Measurements from ENCODE around the gene RPL21.
"Not testable (repeated sequence)": the region's sequence is repeated elsewhere in the genome, so short reads cannot be mapped to it uniquely, and the experiment has no call there.

The RPL21 gene

DNA sequence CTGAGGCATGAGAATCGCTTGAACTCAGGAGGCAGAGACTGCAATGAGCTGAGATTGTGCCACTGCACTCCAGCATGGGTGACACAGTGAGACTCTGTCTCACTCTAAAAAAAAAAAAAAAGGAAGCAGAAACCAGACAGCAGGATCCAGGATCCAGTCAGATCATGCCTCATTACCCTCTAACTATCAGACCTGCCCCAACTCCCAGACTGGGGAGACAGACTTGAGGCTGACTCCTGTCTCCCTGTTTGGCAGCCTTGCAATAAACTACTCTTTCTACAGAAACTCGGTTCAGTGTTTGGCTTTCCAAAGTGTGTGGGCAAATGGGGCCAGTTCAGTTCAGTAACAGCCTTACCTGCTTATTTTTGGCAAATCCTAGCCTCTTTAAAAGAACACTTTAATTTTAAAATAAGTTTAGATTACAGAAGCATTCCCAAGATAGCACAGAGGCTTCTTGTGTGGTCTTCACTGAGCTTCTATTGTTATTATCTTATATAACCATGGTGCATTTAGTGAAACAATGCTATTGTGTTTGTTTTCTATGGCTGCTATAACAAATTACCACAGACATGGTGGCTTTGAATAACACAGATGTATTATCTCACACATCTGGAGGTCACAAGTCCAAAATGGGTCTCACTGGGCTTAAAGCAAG, 37.8 kb downstream of the RPL21 start:
- no peak for DNase-seq (ENCODE audit: low spot score)

DNA sequence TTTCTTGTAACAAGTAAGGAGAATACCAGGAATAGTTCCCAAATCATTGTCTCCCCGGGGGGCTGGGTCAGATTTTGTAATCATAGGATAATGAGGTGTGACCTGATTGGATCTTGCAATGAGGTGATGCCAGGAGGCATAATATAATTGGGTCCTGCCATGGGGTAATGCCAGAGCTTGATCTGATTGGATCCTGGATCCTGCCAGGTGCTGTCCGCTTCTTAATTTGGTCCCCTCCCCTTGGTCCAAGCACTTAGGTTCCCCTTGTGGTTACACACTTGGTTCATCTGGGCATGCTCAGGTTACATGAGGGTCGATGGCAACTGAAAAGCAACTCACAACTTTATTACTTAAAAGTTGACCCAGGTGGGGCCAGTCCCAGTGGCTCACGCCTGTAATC, 39.4 kb downstream of the RPL21 start:
- no peak for DNase-seq (ENCODE audit: low spot score)

DNA sequence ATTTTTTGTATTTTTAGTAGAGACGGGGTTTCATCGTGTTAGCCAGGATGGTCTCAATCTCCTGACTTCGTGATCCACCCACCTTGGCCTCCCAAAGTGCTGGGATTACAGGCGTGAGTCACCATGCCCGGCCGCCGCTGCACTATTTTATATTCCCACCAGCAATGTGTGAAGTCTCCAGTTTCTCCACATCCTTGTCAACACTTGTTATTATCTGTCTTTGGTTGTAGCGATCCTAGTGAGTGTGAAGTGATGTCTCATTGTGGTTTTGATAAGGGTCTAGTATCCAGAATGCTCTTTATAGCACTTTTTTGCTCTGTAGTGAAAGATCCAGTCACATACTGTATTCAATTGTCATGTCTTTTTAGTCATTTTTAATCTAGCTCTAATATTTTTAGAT, 40.6 kb downstream of the RPL21 start:
- DNase-seq (ENCODE audit: low spot score): not testable (repeated sequence)

DNA sequence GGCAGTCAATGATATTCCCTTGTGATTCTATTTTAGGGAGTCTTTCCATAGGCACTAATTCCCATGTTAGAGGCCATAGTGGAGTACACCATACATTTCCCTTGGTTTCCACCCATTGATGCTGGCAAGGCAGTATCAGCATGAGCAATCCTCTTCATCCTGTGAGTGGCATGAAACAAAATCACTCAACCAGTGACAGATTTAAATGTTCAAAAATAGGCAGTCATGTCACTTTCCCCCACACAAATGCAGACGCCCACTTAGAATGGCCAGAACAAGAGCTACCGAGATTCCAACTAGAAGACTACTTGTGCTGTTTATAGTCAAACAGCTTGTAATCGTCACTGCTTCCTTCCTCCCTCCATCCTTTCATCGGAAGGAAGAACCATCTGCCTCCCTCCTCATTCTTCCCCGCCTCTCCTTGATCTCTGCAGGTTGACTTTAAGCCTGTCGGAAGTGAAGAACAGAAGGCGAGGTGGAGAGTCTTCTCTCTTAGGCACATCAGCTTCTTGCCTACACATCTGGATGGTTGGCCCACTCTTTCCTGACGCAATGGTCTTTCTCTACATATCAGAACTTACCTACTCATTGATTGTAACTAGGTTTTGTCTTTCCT, 41.8 kb downstream of the RPL21 start:
- DNase-seq (ENCODE audit: low spot score): no peak

DNA sequence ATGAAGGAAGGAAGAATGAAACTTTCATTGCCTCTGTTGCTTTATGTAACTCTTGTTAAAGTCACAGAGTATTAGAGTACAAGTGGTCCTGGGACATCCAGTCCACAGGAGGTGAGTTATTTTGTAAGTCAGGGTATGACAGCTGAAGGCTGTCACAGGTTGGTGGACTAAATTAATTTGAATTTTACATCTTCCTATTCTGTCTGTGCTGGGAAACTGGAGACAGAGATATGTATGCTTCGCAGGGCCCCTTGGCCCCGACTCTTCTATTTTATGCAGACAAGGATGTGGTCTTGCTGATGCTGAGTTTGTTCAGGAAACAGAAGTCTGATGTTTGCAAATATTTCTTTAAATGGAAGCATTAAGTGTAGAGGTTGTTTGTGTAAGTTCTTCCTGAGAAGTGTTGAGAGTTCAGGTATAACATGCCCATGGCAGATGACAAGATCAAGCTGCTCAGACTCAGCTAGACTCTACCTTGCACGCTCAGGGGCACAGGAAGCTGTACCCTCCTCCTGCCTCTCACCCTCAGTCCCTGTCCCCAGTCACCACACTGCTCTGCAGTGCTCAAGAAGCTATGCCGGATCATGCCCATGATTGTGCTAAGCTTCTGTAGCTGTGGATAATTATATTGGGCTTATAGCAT, 42.6 kb downstream of the RPL21 start:
- DNase-seq (ENCODE audit: low spot score): no peak

DNA sequence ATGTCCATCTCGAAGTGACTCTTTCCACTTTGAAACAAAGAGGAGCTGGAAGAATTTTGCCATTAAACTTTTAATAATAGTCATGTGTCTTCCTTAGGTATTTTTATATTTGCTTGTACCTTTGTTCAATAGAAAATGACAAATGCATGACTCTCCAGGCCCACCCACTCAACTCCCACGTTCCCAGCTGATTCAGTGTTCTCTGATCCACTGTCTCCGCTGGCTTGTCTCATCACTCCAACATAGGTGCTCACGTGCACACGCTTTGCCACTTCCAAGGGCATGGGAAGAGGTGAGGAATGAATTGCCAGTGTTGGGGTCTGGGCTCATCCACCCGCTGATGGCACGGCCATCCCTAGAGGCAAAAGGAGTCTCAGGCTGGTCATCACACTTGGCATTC, 43.7 kb downstream of the RPL21 start:
- DNase-seq (ENCODE audit: low spot score): no peak

DNA sequence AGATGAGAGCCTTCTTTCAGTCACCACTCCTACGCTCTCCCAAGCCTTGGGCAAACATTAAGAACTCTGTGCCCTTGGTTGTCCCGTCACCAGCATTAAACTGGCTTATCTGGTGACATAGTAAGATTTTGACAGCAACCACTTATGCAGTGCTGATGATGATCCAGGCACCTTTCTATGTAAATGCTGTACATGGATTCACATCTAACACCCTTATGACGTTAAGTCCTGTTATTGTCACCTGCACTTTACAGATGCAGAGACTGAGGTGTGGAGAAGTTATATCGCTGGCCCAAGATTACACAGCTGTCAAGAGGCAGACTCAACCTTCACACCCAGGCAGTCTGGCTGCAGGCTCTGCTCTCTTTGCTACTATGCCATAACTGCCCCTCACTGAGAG, 44.3 kb downstream of the RPL21 start:
- no peak for DNase-seq (ENCODE audit: low spot score)

DNA sequence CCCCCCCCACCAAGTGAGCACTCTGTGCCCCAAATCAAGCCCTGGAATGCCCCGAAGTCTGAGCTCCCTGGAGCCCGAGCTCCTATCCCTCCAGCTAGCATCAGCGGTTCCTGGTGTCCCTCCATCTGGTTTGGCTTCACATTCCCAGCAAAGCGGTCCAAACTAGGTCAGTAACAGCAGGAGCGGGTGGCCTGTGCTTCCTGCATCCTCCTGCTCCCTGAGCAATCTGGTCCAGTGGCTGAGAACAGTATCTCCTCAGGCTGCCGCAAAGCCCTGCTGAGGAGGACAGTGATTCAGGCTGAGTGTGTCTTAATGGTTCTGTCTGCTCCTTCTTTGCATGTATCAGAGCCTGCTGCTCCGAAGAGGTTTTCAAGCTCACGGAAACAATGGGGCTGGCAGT, 45.1 kb downstream of the RPL21 start:
- no peak for DNase-seq (ENCODE audit: low spot score)

DNA sequence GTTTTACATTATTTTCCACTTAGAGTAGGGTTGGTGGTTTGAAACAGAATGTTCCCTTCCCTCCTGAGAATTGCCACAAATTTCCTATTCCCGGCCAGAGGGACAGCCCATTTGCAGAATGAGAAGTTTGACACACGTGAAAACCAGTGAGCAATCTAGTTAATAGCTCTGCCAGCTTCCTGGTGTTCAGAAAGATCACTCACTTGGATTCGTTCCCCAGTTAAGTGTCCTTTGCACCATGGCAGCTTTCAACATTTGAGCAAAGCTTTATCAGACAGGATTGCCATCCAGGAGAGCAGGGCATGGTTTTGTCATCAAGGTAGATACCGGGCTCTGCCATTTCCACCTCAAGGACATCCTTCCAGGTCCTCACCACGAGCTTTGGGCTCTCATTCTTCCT, 47.5 kb downstream of the RPL21 start:
- no peak for DNase-seq (ENCODE audit: low spot score)

DNA sequence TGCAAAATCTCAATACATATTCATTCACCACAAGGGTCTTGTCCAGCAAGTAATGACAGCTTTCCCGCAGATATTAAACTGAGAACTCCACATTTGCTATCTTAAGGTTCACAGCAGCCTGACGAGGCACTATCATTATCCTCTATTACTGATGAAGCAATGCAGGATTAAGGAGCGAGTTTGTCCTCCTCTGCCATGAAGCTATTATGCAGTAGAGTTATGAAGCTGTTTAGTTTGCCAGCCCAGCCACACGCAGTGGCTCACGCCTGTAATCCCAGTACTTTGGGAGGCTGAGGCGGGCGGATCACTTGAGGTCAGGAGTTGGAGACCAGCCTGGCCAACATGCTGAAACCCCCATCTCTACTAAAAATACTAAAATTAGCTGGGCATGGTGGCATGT, 49.0 kb downstream of the RPL21 start:
- DNase-seq (ENCODE audit: low spot score): not testable (repeated sequence)

DNA sequence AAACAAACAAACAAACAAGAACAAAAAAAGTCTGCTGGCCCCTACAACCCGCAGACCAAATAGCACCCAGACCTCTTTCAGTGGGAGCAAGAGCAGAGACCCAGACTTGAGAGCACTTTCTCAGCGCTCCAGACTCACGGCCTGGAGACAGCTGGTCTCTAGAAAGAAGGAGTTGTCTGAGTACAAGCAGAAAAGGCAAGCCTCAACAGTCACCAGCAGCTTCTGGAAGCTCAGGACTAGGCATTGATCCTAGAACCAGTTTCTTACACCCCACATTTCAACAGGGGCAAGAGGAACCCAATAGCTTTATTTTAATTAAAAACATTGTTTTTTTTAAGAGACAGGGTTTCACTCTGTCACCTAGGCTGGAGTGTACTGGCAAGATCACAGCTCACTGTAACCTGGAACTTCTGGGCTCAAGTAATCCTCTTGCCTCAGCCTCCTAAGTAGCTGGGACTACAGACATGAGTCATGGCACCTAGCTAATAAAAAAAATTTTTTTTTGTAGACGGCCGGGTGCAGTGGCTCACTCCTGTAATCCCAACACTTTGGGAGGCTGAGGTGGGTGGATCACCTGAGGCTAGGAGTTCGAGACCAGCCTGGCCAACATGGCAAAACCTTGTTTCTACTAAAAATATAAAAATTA, 49.7 kb downstream of the RPL21 start:
- DNase-seq (ENCODE audit: low spot score): no peak

DNA sequence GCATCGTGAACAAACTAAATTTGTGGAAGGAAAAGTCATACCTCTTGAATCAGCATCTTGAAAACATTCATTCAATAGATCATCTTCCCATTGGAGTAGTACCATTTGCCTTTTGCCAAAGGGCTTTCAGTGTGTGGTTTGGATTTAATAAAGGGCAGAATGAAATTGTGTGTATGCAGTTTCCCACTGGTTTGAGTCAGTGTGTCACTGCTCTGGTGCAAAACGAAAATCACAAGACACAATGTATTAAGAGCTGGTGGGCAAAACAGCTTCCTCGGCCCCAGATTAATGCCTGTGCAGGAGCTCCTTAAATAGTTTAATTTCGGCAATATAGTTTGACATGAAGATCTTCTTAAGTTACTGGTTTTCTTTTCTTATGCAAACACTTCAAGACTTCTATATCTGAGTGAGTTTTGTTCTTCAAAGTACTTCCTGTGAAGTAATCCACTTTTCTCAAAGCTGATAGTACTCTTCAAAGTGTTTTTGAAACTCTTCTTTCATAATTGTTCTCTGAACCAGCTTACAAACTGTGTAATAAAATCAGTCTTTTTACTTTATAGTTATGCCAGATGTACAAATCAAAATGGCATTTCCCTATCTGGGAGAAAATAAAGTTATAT, 51.4 kb downstream of the RPL21 start:
- DNase-seq (ENCODE audit: low spot score): no peak

DNA sequence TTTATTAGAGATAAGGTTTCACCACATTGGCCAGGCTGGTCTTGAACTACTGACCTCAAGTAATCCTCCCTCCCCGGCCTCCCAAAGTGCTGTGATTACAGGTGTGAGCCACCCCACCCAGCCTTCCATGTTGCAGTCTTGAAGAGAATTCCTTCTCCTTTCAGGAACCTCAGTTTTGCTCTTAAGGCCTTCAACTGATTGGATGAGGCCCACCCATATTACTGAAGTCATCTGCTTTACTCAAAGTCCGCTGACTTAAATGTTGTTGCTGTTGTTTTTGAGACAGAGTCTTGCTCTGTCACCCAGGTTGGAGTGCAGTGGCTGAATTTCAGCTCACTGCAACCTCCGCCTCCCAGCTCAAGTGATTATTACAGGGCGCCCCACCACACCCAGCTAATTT, 52.7 kb downstream of the RPL21 start:
- DNase-seq (ENCODE audit: low spot score): no peak

DNA sequence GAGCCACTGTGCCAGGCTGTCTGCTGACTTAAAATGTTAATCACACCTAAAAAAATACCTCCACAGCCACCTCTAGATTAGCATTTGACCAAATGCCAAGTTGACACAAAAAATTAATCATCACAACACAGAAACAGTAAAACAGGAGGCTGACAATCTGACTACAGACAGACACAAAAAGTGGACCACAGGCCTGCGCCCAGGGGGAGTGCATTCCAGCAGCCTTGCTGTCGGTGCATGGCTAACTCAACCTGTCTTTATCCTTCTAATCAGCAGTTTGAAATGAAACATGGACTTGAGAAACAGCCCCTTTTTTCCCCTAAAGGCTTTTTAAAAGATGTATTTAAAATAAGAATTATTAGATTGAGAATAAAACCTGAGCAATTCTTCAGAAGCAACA, 53.3 kb downstream of the RPL21 start:
- no peak for DNase-seq (ENCODE audit: low spot score)
